Activated gamma-delta T cell treated with anti-CD3 and anti-CD28 coated beads, Interleukin-2, amount 50 U/mL, for 16 hours (primary cell): ENCODE results near the gene AKAP8L.
"Not testable (repeated sequence)": the region's sequence is repeated elsewhere in the genome, so short reads cannot be mapped to it uniquely, and the experiment has no call there.

Experiments used
- DNase-seq: peaks from one replicate; pipeline ENCODE4 v3.0.0-alpha.2; 2020; ENCODE audit warnings: low read depth

Gene AKAP8L

DNA sequence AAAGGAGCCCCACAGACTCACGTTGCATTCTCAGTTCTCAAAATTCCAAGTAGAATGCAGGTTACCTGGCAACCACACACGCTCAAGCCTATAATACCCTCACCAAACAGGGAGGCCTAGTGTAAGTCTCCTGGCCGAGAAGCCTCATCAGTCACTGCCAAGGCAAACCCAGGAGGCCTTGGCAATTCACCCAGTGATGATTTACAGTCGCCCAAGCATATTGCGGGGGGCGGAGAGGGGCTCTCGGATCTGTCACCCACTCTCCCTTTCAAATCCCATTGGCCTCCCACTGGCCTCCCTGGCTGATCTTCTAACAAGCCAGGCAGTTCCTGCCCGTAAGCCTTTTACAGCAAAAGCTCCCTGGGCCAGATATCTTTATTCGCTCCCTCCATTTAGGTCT, 1.1 kb downstream of the AKAP8L start:
- DNase-seq: no peak

DNA sequence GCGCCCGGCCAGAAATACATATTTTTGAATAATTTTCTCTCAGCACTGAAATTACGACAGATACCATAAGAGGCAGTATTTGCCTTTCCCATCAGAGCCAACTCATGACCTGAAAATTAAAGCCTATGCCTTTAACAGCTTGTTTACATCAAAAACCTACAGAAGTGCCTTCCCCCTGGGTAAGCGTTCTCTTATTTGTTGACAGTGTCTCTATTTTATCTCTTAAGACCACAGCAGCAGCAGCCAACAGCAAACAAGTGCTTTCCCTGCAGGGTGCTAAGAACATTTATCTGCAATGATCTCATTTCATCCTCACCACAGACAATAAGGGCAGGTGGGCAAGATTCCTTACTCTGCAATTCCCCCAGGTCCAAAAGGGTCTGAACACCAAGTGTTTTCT, 6.0 kb downstream of the AKAP8L start:
- no peak for DNase-seq

DNA sequence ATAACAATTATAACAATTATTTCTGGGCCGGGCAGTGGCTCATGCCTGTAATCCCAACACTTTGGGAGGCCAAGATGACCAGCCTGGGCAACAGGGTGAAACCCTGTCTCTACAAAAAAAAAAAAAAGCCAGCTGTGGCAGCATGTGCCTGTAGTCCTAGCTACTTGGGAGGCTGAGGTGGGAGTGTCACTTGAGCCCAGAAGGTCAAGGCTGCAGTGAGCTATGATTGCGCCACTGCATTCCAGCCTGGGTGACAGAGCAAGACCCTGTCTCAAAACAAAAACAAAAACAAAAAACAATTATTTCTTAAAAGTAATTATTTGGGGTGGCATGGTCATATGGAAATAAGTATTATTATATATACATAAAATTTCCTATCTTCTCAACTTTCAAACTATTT, 7.4 kb downstream of the AKAP8L start:
- DNase-seq: not testable (repeated sequence)

DNA sequence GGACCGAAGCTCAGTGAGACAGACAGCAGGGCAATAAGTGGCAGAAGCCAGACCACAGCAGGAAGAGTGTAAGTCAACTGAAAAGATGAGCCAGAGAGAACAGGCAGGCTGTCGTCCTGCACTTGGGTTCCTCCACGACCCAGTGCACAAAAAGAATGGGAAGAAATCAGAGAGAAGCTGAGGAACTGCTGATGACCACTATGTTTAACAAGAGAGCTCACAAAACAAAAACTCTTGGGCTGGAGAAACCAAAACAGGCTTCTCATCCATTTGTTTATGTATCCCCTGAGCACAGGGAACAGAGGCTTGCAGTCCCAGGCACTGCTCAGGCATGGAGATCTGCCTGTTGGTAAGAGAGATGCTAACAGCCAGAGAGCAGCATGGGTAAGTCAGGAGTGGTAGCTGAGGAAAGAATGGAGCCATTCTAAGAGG, 14.0 kb downstream of the AKAP8L start:
- DNase-seq: no peak

DNA sequence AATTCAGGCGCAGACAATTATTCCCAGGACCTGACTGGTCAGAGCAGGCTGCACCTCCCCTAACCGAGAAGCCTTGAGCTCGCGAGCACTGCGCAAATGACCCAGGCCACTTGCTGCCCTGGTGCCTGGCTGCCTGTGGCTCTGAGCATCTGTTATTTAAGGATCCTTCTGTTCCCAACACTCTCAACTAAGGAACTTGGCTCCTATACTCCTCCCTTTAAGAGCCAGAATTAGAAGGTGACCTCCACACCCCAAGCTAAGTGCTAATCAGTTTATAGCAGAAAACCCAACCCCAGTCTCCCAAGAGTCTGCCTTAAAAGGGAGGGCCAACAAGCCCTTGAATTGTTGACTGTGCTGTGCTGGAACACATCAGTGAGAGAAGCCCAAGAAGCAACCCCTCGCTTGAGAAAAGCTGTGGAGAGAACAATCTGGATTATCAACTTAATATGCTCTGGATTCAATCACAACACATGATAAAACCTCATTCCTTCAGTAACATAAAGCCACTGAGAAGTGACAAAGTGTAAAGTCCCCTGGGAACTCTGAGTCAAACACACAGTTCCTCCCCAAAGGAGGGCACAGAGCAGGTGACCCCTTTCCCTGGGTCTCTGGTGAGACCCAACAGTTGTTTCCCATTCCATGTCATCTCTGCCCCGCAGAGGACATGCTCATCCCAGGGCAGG, 14.6 kb downstream of the AKAP8L start:
- no peak for DNase-seq

DNA sequence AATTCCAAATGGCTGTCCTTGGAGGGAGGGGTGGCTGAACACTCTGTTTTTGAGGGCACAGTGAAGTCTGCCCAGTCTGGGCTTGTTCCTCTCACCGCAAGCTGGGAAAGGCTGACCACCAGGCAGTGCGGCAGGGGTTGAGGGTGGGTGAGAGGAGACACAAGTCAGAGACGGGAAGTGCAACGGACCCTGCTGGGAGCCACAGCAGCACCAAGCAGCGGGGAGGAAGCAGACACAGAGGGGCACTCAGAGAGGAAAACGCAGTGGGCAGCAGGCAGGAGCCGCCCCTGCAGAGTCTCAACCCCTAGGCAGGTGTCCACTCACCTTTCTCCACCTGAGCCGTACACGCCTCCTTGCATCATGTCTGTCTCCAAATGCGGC, 15.6 kb downstream of the AKAP8L start:
- no peak for DNase-seq

- no peak for DNase-seq
Observed at GRCh38 chr19:15402411-15403150, 16.2 kb downstream of the AKAP8L start.

GRCh38 chr19:15401397-15401710, 17.4 kb downstream of the AKAP8L start:
- DNase-seq: no peak

DNA sequence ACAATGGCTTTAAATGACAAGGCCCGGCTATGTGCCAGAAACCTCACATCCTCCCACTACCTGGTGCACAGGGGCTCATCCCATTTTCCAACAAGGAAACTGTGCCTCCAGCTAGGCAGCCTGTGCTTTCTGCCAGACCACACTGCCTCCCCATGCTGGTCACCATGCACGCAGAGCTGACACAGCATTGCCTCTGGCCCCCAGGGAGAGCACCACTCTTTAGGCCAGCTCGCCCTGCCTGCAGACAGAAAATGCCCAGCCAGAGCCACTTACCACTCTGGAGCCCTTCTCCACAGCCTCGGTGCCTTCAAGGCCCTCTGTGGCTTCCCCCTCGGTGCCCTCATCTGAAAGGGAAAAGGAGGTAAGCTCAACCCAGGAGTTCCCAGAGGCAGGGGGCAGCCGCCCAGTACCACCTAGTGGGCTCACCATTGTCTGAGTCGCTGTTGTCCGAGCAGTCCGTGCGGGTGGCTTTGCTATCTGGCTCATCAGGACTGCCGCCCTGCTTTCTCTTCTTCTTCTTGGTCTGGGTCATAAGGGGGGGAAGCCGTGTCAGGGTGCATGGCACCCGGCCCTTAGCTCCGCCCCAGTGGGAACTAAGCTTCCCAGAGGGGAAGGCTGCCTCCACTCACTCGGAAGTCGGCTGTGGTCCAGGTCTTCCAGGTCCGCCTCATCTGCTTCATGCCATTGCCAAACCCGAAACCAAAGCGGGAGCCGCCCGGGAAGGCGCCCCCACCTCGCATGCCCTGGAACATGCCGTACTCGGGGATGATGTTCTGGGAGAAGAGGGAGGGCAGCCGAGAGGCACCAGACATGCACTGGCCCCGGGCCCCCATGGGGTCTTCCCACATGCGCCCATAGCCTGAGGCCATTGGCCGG, 18.0 kb downstream of the AKAP8L start:
- DNase-seq: no peak

DNA sequence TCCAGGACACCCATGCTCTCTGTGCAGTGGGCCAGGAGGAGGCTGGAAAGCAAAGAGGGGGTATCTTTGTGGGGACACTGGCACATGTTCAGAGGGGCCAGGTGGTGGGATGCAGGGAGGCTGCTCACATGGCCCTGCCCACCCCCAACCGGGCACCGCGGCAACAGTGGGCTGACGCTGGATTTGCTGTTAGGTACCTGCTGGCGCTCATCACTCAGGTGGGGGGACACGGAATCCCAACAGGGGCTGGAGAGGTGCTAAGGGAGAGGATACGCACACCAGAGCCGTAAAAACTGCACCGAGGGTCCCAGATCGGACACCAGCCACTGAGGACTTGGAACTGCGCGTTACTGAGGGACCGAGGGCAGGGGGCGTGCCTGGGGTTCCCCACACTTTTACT, 19.2 kb downstream of the AKAP8L start:
- DNase-seq: no peak

DNA sequence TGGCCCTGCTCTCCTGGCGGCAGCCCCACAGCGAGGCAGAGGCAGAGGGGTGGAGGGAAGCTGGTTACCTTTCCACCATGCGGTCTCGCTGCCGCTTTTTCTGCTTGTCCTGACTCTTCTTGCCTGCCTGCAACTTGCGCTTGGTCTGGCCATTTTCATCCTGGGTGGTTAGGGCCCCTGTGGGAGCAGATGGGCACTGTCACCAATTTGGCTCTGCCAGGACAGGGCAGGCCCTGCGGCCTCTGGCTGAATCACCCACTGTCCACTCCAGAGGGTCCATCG, 19.6 kb downstream of the AKAP8L start:
- DNase-seq: no peak

- no peak for DNase-seq
Observed at GRCh38 chr19:15398501-15399233, 20.1 kb downstream of the AKAP8L start.

DNA sequence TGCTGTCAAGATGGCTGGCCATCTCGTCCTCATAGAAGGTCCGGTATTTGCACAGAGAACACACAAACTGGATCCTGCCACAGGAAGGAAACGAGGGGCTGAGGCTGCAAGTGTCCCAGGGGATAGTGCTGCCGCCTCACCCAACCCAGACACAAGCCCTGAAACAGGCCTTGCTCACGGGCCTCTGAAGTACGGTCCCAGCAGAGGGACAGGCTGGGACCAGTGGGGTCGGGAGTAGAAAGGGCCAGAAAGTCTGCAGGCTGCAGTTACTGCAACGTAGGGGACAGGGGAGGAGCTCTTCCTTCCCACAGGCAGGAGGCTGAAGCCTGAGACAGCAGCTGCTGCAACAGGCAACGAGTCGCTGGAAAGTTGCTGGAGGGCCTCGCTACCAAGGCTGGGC, 21.0 kb downstream of the AKAP8L start:
- DNase-seq: no peak

DNA sequence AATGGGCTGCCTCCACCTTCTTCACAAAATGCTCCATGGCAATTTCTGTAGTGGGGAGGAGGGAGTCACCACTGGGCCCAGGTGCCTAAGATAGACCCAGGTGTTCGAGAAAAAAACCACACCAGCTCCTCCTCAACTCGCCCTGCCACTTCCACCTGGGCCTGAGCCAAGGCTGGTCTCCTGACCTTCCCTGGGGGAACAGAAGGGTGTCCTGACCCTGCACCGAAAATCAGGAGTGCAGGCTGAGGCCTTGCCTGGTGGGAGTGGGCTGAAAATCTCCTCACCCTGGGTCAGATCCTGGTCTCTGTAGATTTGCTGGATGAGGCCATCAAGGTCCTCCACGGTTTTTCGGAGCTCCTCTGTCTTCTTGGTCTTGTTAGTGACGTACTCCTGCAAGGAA, 21.6 kb downstream of the AKAP8L start:
- no peak for DNase-seq

DNA sequence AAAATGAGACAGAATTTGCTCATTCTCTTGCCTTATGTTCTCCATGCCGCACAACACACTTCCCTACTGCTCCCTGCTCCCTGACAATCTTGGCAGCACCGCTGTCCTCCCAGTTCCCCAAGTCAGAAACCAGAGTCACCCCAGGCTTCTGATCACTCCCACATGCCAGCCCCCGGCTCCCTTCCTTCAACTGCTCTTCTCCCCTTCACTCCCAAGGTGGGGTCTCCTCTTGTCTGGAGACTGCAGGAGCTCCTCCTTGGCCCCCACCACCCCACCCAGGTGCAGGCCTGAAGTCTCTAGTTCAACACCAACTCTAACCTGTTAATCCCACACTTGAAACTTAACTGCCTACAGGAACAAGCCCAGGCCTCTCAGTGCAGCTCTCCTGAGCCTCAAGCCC, 22.4 kb downstream of the AKAP8L start:
- DNase-seq: no peak

DNA sequence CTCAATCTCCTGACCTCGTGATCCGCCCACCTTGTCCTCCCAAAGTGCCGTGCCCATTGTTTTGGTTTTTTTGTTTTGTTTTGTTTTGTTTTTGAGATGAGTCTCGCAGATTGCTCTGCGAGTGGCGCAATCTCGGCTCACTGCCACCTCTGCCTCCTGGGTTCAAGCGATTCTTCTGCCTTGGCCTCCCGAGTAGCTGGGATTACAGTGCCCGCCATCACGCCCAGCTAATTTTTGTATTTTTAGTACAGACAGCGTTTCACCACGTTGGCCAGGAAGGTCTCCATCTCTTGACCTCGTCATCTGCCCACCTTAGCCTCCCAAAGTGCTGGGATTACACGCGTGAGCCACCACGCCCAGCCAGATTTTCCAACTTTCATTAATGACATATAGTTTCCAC, 23.5 kb downstream of the AKAP8L start:
- DNase-seq: not testable (repeated sequence)

DNA sequence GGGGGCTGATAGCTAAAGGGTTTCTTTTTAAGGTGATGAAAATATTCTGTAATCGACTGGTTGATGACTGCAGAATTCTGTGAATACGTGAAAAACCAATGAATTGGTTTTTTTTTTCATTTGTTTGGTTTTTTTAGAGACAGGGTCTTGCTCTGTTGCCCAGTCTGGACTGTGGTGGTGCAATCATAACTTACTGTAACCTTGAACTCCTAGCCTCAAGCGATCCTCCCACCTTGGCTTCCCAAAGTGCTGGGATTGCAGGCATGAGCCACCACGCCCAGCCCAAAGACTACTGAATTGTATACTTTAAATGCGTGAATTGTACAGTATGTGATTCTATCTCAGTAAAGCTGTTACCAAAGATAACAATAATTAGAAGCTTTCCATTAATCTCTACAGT, 24.4 kb downstream of the AKAP8L start:
- no peak for DNase-seq

GRCh38 chr19:15393963-15394362, 24.8 kb downstream of the AKAP8L start:
- no peak for DNase-seq

- no peak for DNase-seq
Observed at GRCh38 chr19:15390814-15391213, 28.0 kb downstream of the AKAP8L start.

DNA sequence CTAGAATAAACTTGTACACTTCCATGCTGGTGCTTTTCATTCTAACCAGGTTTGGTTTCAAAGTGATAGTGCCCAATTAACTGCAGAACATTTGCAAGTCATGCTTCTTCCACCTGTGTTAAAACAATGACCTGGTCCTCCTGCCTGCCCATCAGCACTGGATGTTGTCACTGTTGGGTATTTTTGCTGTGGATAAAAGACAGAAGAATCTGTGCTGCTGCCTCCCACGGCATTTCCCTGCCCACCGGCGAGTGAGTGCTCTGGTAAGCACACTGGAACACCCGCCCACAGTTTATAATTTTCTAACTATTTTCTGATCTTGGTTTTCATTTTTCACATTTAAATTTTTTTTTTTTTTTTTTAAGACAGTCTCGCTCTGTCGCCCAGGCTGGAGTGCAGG, 36.9 kb downstream of the AKAP8L start:
- no peak for DNase-seq

GRCh38 chr19:15381429-15381828, 37.4 kb downstream of the AKAP8L start:
- DNase-seq: no peak

DNA sequence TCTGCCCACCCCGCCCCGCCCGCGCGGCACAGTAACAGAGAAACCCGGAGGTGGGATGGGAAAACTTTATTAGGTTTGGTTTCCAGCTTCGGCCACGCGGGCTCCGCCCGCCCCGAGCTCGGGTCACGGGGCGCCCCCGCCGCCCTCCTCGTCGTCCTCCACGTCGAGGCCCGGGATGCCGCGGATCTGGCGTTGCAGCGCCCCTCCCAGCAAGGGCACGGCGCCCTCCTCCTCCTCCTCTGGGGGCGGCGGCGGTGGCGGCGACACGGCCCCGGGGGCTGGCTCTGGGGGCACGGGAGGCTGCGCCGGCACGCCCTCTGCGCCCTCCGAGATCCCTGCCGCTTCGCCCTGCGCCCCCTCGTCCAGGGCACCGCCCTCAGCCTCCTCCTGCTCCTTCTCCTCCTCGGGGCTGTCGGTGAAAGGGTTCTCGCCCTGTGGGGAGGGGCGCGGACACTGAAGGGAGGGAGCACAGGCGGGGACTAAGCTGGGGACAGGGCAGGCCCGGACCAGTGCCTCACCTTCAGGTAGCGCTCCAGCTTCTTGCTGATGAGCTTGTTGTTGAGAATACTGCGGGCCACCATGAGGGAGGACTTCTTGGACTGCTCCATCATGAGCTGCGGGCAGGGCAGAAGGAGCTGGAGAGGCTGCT, 38.7 kb downstream of the AKAP8L start:
- no peak for DNase-seq
